Stomach (tissue), 9 donors: ENCODE measurements around the gene ULBP1. TPM values are rescaled to one million over a fixed set of nuclear protein-coding genes. Genes with fewer than 3 reads are reported as not detected.

Experiments
- DNase-seq, 2 donors: peaks; one replicate each; pipeline versions ENCODE4 v3.0.0 to v3.0.0-alpha.2; 2013 to 2019
- H3K27ac ChIP-seq, 5 donors: fragments of 200-600 bp in 4 of 5; sonication (generic) in 4 of 5; one replicate each; pipeline ENCODE4 v1.5.1; 2013 to 2019; ENCODE audit warnings: mild to moderate bottlenecking in 1 of 5, moderate library complexity in 1 of 5
- H3K27me3 ChIP-seq, 3 donors: fragments of 200-600 bp; sonication (generic); one replicate each; pipeline ENCODE4 v1.5.1; 2017 to 2019; ENCODE audit warnings: mixed run types in 1 of 3
- H3K36me3 ChIP-seq, 4 donors: fragments of 200-600 bp; sonication (generic); 1 replicate in 3 of 4; 2 replicates in 1 of 4; pipeline ENCODE4 v1.5.1; 2016 to 2019
- H3K4me1 ChIP-seq, 4 donors: fragments of 200-600 bp; sonication (generic); one replicate each; pipeline ENCODE4 v1.5.1; 2016 to 2019
- H3K4me3 ChIP-seq, 4 donors: fragments of 200-600 bp; sonication (generic) in 3 of 4; one replicate each; pipeline ENCODE4 v1.5.1; 2016 to 2019; ENCODE audit warnings: mild to moderate bottlenecking in 1 of 4
- H3K9me3 ChIP-seq, 4 donors: fragments of 200-600 bp; sonication (generic); one replicate each; pipeline ENCODE4 v1.5.1; 2016 to 2019
- CTCF ChIP-seq, 7 experiments: fragments of 450-650 bp in 4 of 7; fragments of 200-600 bp in 3 of 7; sonication (generic) in 3 of 7; IDR thresholded peaks; one replicate each; pipeline ENCODE4 v1.5.1; 2016 to 2019; ENCODE audit warnings: antibody characterized with exemption in 7 of 7, control low read depth in 2 of 7, mild to moderate bottlenecking in 1 of 7
- EP300 ChIP-seq: sonication (generic); formaldehyde crosslinking; IDR thresholded peaks from one replicate; pipeline ENCODE4 v1.6.1; 2017; ENCODE audit warnings: antibody characterized with exemption
- POLR2A ChIP-seq, 4 donors: fragments of 450-650 bp; IDR thresholded peaks; one replicate each; pipeline ENCODE4 v1.6.1; 2016; ENCODE audit warnings: antibody characterized with exemption in 4 of 4, control low read depth in 2 of 4, mild to moderate bottlenecking in 1 of 4, moderate library complexity in 1 of 4
- POLR2AphosphoS5 ChIP-seq, 3 donors: sonication (generic); formaldehyde crosslinking; IDR thresholded peaks; one replicate each; pipeline ENCODE4 v1.6.1; 2016; ENCODE audit warnings: antibody characterized with exemption in 3 of 3
- WGBS, 5 donors: extraction: QIAGEN DNeasy Blood & Tissue Kit in 3 of 5; methylation state at CpG; one replicate each; pipeline versions ENCODE4 v1.1.5 to v1.1.7; 2013 to 2018; 5-methylcytosine and 5-hydroxymethylcytosine counted together
- intact Hi-C: fragments of 100-400 bp; cut with DNase I; formaldehyde crosslinking; loops from one replicate; pipeline ENCODE4 v1.15.1; 2023; ENCODE audit warnings: low total_unique reads
- polyA plus RNA-seq, 3 donors: library from polyadenylated mRNA; stranded (reverse); fragments of 200-250 nt; gene quantifications; one replicate each; pipeline ENCODE4 v1.2.3, GENCODE V29; 2013
- total RNA-seq, 5 donors: library from RNA; depleted of rRNA; stranded (reverse); fragments of >200 nt; gene quantifications; one replicate each; pipeline versions ENCODE4 v1.1.0 to v1.2.3, GENCODE V29; 2014 to 2016
- donor health status: healthy with polysubstance abuse.
- donor health status: Bipolar disorder and iron deficiency.
- donor health status: healthy.

The ULBP1 gene
- total and polyA plus RNA-seq, 8 donors = 0.03 to 1.3 TPM; not detected in 6

- H3K27ac ChIP-seq = peak within 1 kb of the TSS in 1 of 5 donors; percentile 18
- 0 to 2% (median 2%) methylated on average over 24 to 40 of the region's 40 CpGs for WGBS, 5 donors
- peak; percentile 88 to 96 for DNase-seq
- peaks cover 0 to 48% (median 6%) of the 10 kb centered on the region in 3 donors for H3K27me3 ChIP-seq
- H3K4me1 ChIP-seq = peaks cover 14 to 32% (median 29%) of the 10 kb centered on the region in 4 donors
- TF ChIP-seq CTCF (IDR thresholded peaks at IDR 0.05) = no peak
- TF ChIP-seq POLR2AphosphoS5 (IDR thresholded peaks at IDR 0.05) = peak in 2 of 3 donors; percentile 36 to 60
- no peak for TF ChIP-seq EP300
- peak within 1 kb of the TSS; percentile 49 to 61 (median 55) for H3K4me3 ChIP-seq
- intact Hi-C loops = no loop called here
- H3K9me3 ChIP-seq = no peaks in the 10 kb centered on the region
- no peaks in the 10 kb centered on the region for H3K36me3 ChIP-seq
Measured at GRCh38 chr6:149922642-149923326, 41.0 kb upstream of the ULBP1 start, which contains the start of gene RAET1G. Gene RAET1G (minus strand): TSS chr6:149923121. CDS start chr6:149923010, 111 bp downstream.

DNA sequence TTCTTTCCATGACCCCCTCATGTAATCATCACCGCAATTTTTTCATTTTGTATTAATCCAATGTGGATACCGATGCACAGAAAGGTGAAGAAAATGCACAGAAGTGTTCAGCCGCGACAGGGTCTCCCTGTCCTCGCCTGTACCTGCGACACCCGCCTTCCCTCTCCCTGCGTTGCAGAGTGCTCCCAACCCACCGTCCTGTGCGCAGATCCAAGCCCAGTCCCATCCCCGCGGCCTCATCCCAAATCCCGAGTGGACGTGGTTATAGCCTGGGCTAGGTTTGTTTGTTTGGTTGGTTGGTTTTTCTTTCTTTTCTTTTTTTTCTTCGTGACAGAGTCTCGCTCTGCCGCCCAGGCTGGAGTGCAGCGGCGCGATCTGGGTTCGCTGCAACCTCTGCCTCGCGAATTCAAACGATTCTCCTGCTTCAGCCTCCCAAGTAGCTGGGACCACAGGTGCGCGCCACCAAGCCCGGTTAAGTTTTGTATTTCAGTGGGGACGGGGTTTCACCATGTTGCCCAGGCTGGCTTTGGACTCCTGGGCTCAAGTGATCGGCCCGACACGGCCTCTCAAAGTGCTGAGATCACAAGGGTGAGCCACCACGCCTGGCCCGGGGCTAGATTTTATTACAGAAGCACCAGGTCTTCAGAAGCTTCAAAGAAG, 40.3 kb upstream of the ULBP1 start:
- DNase-seq = no peak
- intact Hi-C loops = no loop called here
- Histone ChIP-seq H3K27ac (no peak overlapping the region), H3K27me3 (peaks cover 0 to 54% (median 7%) of the 10 kb centered on the region in 3 donors), H3K4me3 (peak overlapping the region; percentile 49 to 61 (median 55)), H3K36me3 (no peaks in the 10 kb centered on the region), H3K9me3 (no peaks in the 10 kb centered on the region), H3K4me1 (peaks cover 14 to 32% (median 29%) of the 10 kb centered on the region in 4 donors)
- TF ChIP-seq CTCF (IDR thresholded peaks at IDR 0.05) = no peak
- 19 to 29% (median 22%) methylated on average over 33 of the region's 33 CpGs for WGBS, 5 donors

- no peak for TF ChIP-seq POLR2AphosphoS5 (IDR thresholded peaks at IDR 0.05)
- TF ChIP-seq CTCF (IDR thresholded peaks at IDR 0.05) = no peak
- no peak for TF ChIP-seq EP300
- no peak for TF ChIP-seq POLR2A (IDR thresholded peaks at IDR 0.05)
- 72 to 95% (median 81%) methylated on average over 5 to 9 of the region's 9 CpGs for WGBS, 5 donors
- DNase-seq = no peak
- no peaks in the 10 kb centered on the region for H3K9me3 ChIP-seq
- intact Hi-C loops = no loop called here
- peaks cover 0 to 63% (median 17%) of the 10 kb centered on the region in 3 donors for H3K27me3 ChIP-seq
- no peak overlapping the region for H3K4me3 ChIP-seq
- H3K36me3 ChIP-seq = no peaks in the 10 kb centered on the region
- H3K4me1 ChIP-seq = peaks cover 14 to 32% (median 29%) of the 10 kb centered on the region in 4 donors
- H3K27ac ChIP-seq = no peak overlapping the region
Measured at GRCh38 chr6:149924206-149924932, 39.4 kb upstream of the ULBP1 start.

DNA sequence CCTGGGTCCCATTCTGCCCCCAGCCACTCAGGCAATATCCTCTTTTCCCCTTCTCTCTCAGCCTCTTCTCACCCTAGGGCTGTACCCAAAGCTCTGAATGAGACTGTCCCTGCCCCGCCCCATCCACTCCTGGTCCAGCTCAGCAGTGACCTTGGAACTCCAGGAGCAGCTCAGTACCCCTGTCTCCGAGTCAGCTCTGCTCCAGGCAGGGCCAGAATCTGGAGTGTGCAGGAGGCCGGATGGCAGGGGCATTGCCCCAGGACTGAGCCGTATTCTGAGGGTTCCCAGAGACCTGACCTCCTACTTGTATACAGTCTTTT, 38.9 kb upstream of the ULBP1 start:
- H3K27me3 ChIP-seq = peaks cover 0 to 68% (median 20%) of the 10 kb centered on the region in 3 donors
- intact Hi-C loops = loop anchor here (5.0 kb wide), 1 partner anchor 88 kb away; no protein-coding TSS in a partner anchor
- 75 to 95% (median 76%) methylated on average over 4 of the region's 4 CpGs for WGBS, 5 donors
- H3K9me3 ChIP-seq = no peaks in the 10 kb centered on the region
- H3K4me3 ChIP-seq = no peak overlapping the region
- peaks cover 14 to 32% (median 29%) of the 10 kb centered on the region in 4 donors for H3K4me1 ChIP-seq
- no peaks in the 10 kb centered on the region for H3K36me3 ChIP-seq
- DNase-seq = no peak
- no peak overlapping the region for H3K27ac ChIP-seq
- no peak for TF ChIP-seq CTCF (IDR thresholded peaks at IDR 0.05)
- TF ChIP-seq POLR2AphosphoS5 (IDR thresholded peaks at IDR 0.05) = no peak
- TF ChIP-seq EP300 = no peak
- no peak for TF ChIP-seq POLR2A (IDR thresholded peaks at IDR 0.05)
